Raji (cell line): ENCODE data around the gene DCAKD.

ENCODE experiments used
- POLR2A ChIP-seq: IDR thresholded peaks from 2 replicates; pipeline ENCODE4 v1.6.1; 2011; ENCODE audit warnings: low read depth, low read length, control low read depth; ENCODE audit not compliant: insufficient read depth

Gene DCAKD

DNA sequence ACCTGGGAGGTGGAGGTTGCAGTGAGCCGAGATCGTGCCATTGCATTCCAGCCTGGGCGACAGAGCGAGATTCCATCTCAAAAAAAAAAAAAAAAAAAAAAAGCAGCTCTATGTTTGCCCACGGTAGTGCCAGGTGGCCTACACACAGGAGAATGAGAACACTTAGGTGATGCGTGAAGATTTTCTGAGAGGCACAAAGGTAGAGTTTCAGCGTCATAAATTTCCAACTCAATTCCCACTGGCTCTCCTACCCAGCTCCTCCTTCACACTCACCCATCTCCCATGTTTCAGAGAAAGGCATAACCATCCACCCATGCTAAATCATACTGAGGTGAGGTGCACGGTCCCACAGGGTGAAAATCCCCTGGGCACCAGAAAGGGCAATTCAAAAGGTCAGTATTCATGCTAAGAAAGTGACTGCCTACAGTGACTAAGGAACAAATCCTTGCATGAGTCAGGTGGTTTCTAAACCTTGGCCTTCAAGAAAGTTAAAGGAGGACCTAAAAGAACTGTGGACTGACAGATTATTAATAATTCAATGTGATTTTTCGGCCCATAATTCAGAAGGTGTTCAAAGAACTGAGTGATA is 4.8 kb downstream of the DCAKD start:
- TF ChIP-seq POLR2A: no peak

DNA sequence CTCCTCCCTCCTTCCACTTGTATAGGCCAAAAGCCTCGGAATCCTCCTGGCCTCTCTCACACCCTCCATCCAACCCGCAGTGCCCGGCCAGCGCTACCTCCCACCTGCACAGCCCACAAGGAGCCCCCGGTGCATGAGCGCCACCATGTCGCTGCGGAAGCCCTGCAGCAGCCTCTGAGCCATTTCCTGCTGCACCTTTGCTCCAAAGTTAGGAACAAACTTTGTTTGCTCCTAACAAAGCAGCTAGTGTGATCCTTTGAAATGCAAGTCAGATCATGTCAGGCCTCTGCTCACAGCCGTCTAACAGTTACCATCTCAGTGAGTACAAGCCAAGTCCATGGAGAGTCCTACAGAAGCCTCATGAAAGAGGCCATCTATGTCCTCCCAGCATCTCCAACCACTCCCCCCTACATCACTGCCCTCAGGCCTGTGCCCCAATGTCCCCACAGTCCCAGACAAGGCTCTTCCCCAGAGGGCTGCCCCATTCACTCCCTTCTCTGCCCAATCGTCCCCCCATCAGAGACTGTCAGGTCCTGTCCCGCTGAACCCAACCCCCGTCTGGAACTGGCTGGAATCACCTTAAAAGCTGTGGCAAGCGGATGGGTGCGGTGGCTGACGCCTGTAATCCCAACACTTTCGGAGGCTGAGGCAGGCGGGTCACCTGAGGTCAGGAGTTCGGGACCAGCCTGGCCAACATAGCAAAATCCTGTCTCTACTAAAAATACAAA is 7.5 kb downstream of the DCAKD start:
- no peak for TF ChIP-seq POLR2A

DNA sequence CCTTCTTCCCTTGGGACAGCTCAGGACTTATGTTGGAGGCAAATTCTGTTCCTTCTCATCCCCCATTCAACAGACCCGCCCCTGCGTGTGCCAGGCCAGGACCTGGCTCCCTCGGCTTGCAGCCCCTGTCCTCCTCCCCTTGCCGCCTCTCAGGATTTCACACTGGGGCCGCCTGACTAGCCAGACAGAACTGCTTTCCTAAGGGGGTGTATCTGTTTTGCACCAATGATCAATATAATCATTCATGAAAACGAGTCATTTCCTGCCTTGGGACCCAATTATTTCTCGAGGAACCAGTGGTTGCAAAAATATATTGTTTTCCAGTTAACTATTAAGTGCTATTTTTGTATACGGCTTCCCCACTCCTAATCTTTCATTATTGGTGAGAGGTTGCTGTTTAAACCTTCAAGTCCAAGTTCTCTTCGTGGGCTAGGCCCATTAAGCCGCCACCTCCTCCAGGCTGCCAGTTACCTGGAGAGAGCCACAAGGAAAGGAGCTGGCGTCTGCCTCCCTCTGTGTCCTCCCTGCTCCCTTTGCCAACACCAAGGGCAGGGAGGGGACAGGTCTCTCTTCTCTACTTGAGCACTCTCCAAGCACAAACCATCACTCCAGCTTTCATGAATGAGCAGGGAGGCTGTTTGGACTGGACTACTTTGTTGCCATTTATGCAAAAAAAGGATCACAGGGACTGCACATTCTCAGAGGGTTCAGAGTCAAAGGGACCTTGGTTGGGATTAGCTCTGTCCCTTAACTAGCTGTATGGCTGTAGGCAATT is 8.9 kb downstream of the DCAKD start:
- no peak for TF ChIP-seq POLR2A

DNA sequence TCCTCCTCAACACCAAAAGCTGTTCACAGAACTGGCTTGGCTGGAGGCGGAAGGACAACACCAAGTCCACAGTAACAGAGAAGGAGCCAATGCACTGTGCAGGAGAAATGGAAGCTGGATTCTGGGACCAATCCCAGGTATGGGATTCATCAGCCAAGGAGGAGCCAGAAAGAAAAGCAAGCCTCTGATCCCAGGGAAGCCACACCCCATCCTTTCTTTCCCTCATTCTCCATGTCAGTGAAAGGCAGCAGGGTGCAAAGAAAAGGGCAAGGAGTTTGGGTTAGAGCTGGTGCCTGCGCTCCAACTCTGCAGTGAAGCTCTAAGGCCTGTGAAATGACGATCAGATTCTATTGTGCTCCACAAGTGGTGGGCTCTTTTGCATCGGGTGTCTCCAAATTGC is 11.0 kb downstream of the DCAKD start:
- no peak for TF ChIP-seq POLR2A

DNA sequence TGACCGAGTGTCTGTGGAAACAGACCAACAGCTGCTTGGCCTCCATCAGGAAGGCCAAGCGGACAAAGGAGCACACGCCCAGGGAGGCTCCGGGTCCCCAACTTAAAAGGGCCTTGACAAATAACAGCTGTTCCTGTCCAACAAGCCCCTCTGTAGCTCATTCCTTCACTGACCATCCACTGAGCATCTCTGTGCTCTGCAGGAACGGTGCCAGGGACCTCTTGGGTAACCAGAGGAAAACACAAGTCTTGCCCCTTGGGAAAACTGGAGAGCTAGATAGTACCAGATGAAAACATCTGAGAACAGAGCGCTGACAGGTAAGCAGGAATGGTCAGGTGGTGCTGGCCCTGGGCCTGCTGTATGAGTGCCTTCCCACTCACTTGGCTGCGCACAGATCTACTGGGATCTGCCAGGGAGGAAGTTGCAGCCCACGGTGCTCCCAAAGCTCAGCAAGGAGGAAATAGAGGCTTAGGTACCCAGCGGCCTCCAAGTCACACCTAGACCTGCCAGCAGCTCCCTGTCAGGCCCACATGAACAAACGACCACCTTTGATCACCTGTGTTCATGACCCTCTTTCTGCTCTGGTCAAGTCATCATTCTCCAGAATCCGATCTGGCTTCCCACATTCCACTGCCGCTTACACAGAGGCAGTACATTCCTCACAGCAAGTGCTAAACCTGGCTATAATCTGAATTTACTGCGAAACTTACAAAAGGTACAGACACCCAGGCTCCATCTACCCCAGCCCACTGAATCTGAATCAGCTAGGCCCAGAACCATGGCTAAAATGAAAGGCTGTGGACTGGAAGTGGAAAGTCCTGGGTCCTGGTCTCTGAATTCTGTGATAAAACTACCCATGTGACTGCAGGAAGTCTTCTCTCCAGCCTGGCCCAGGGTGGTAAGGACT is 12.5 kb downstream of the DCAKD start:
- 0 out of 2 replicates have a peak, but pooled peaks have one; percentile 14 for TF ChIP-seq POLR2A

DNA sequence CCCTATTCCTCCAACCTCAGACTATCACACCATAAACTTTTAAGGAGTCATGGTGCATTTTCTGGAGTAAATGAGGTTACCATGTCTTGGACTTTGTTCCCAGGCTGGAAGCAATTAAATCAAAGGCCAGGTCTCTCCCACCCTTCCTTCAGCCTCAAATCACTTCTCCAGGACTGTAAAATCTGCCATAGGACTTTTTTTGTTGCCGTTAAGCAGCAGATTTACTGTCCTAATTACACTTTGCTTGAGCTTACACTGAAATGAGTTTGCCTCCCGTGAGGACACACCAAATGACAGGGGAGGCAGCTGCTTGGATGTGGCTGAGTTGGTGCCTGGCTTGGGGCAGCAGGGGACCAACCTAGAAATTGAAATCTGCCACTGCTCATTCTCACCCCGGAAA is 14.7 kb downstream of the DCAKD start:
- no peak for TF ChIP-seq POLR2A

DNA sequence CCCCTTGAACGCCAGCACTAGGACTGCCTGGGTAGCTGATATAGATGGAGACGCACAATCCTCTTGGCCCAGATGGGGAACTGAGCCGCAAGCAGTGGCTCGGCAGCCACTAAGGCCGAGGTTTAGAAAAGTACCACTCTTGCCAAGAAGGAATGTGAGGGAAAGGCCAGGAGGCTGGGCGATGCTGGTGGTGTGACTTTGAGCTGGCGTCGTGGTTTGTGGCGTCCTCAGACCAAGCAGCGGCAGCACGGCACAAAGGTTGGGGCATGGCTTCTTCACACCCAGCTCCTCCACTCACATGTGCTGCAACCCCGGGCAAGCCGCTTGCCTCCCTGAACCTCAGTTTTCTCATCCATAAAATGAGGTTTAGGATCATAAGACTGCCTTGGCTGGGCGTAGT is 15.6 kb downstream of the DCAKD start:
- no peak for TF ChIP-seq POLR2A

DNA sequence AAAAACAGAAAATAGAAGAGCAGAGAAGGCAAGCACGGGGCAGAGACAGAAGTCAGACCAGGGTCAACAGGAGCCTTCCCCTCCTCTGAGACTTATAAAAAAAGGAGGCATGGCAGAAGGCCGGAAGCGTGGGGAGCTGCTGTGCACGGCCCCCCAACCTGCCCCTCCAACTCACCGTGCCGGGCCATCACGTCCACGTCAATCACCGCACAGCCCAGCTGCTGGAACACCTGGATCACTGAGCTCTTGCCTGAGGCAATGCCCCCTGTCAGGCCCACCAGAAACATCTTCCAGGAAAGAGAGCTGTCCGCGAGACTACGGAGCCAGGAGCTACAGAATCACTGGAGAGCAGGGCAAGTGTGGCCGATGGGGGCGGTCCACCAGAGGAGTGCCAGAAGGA is 16.8 kb downstream of the DCAKD start:
- no peak for TF ChIP-seq POLR2A

DNA sequence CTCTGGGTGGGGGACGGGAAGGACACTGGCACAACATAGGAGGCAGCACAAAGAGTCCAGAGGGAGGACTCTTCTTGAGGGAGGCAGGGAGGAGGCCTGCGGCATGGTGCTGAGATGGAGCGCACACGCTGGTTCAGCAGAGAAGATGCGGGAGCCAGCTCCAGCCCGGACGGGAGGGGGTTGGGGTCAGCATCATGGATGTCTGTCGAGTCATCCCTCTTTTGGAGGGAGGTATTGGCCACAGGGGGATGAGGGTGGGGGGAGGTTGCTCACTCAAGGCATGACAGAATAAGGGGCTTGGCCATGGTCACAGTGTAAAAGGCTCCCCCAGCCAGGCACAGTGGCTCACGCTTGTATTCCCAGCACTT is 19.3 kb downstream of the DCAKD start:
- TF ChIP-seq POLR2A: no peak

DNA sequence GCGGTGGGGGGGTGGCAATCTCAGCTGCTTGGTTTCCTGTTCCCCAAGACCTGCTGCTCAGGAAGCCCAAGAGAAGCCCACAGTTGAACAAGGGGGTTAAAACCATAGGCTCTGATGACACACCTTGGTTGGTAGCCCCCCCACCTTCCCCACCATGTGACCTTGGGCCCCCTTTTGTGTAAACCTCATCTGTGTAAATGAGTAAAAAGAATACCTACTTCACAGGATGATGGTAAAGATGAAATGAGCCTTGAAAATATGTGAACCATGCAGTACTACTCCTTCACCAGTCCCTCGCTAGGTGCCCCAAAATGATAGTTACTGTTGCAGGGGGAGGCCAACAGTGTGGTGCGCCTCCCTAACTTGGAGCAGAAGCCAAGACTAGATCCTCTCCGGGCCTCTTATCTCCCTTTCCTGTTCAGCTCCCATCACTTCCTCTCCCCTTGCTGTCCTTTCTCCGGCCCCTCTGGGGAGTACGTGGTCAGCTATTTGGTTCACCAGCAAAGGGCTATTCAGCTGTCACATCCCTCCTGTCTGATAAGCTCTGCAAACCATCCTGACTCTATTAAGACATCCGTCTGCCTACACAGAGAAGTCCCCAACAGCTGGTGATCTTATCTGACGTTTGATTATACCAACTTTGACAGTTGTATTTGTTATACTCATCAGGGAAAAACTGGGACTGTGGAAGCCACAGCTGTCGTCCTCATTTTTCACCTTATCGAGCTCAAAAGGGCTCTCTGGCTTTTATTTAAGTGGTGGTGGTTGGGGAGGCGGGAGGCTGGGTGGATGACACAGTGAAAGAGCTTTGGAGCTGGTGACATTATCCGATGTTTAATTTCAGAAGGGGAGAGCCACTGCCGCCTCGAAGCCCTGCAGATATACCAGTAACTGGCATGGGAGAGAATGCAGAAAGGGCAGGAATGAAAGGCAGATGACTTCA is 19.9 kb downstream of the DCAKD start:
- no peak for TF ChIP-seq POLR2A

DNA sequence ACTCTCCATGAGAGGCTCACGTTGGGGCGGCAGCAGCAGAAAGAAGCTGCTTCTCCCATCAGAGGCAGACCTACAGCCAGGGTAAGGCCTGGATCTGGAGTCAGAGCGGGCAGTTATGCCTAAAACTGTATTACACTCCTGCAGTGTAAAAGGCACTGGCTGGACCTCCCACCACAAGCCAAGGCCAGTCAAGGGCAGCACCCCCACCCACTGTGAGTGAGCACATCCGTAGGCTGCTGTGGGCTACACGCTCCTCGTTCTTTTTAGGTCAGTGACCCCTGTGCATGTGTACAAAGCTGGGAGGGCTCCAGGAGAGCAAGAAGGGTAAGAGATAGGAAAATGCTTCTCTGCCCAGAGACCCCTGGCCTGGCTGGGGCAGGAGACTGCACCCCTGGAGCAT is 20.7 kb downstream of the DCAKD start:
- no peak for TF ChIP-seq POLR2A

DNA sequence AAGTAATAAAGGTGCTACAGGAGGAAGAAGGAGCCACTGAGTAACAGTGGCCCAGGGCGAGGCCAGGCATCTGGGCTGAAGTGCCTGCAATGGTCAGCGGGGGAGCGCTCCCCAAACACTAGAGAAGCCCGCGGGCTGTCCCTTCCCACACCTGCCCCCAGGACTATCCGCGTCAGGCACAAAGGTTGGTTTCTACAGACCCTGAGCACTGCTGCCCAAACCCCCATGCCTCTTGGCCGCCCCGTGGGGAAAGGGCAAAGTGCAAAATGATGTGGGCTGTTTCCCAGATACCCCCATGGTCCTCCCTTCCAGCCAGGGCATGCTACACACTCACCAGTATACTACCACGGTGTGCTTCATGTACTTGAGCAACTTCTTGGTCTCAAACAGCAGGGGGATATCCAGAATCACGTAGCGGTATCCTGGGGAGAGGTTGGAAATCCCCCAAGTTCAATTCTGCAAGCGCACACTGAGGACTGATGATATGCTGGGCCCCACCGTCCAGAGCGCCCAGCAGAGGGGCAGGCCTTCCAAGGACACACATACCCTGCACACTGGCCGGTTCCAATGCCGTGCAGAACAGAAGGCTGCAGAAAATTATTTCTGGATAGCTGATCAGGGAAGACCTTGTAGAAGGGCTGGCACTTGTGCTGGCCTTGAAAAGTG is 21.5 kb downstream of the DCAKD start:
- no peak for TF ChIP-seq POLR2A

DNA sequence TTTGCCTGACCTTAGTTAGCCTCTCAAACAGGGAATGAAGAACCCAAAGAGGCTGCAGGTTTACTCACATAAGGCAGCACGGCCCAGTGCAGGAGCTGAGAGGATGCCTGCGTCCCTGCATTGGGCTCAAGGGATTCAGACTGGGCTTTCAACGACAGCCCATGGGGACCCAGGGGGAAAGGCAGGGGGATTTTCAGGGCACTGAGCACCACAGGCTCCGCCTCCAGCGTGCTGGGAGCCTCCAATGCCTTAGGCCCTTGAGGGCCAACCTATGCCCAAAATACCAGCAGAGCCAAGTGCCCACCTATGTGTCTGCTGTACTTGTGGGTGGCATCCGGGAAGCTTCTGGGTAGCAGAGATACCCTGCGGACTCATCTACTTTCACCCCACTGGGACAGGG is 22.3 kb downstream of the DCAKD start:
- no peak for TF ChIP-seq POLR2A
